Activated CD4-positive, alpha-beta T cell treated with anti-CD3 and anti-CD28 coated beads, Interleukin-2, amount 10 ng/mL, durations not matched to agents 24 days and 14 days (primary cell): Measurements from ENCODE around the gene SPON2. TPM values are rescaled to one million over a fixed set of nuclear protein-coding genes. Genes with fewer than 3 reads are reported as not detected.

Experiments
- DNase-seq: peaks from one replicate; pipeline ENCODE4 v3.0.0; 2022
- H3K27ac Mint-ChIP-seq: one replicate; pipeline ENCODE4 v1.8.0; 2022; ENCODE audit warnings: mild to moderate bottlenecking, mixed read lengths
- H3K27me3 Mint-ChIP-seq: one replicate; pipeline ENCODE4 v1.8.0; 2022; ENCODE audit warnings: mixed read lengths
- H3K36me3 Mint-ChIP-seq: one replicate; pipeline ENCODE4 v1.8.0; 2022; ENCODE audit warnings: low read depth, mild to moderate bottlenecking, mixed read lengths
- H3K4me1 Mint-ChIP-seq: one replicate; pipeline ENCODE4 v1.8.0; 2021; ENCODE audit warnings: mixed read lengths
- H3K4me3 Mint-ChIP-seq: one replicate; pipeline ENCODE4 v1.8.0; 2022; ENCODE audit warnings: mild to moderate bottlenecking, moderate library complexity, mixed read lengths
- H3K9me3 Mint-ChIP-seq: one replicate; pipeline ENCODE4 v1.8.0; 2021; ENCODE audit warnings: mixed read lengths
- intact Hi-C: fragments of 100-400 bp; cut with micrococcal nuclease; formaldehyde crosslinking; loops from one replicate; pipeline ENCODE4 v1.15.1; 2023
- total RNA-seq: library from RNA; stranded (reverse); gene quantifications from 2 replicates; pipeline ENCODE4 v1.2.3, GENCODE V29; 2022

SPON2 gene
- total RNA-seq, 1 donor from 2014 or later = 21.6 TPM

GRCh38 chr4:1194010-1194900 is 21.9 kb upstream of the SPON2 start:
- intact Hi-C loops = no loop called here
- no peak for DNase-seq
- no peak overlapping the region for H3K27ac Mint-ChIP-seq
- H3K9me3 Mint-ChIP-seq = no peaks in the 10 kb centered on the region
- peaks cover 29% of the 10 kb centered on the region for H3K36me3 Mint-ChIP-seq
- H3K4me3 Mint-ChIP-seq = no peak overlapping the region
- peaks cover 11% of the 10 kb centered on the region for H3K4me1 Mint-ChIP-seq
- H3K27me3 Mint-ChIP-seq = no peaks in the 10 kb centered on the region

GRCh38 chr4:1193206-1194009 is 21.0 kb upstream of the SPON2 start:
- Mint-ChIP-seq H3K36me3 (peaks cover 26% of the 10 kb centered on the region), H3K27me3 (no peaks in the 10 kb centered on the region), H3K9me3 (no peaks in the 10 kb centered on the region), H3K27ac (no peak overlapping the region), H3K4me1 (peaks cover 8% of the 10 kb centered on the region), H3K4me3 (no peak overlapping the region)
- intact Hi-C loops = no loop called here
- DNase-seq = no peak

GRCh38 chr4:1192493-1193205 is 20.3 kb upstream of the SPON2 start:
- intact Hi-C loops = no loop called here
- no peak overlapping the region for H3K4me3 Mint-ChIP-seq
- no peaks in the 10 kb centered on the region for H3K9me3 Mint-ChIP-seq
- H3K4me1 Mint-ChIP-seq = peaks cover 3% of the 10 kb centered on the region
- no peak for DNase-seq
- no peak overlapping the region for H3K27ac Mint-ChIP-seq
- H3K27me3 Mint-ChIP-seq = no peaks in the 10 kb centered on the region
- H3K36me3 Mint-ChIP-seq = peaks cover 21% of the 10 kb centered on the region

GRCh38 chr4:1192091-1192492 is 19.7 kb upstream of the SPON2 start:
- Mint-ChIP-seq H3K4me1 (peaks cover 5% of the 10 kb centered on the region), H3K27me3 (no peaks in the 10 kb centered on the region), H3K4me3 (no peak overlapping the region), H3K36me3 (peaks cover 16% of the 10 kb centered on the region), H3K9me3 (no peaks in the 10 kb centered on the region), H3K27ac (no peak overlapping the region)
- DNase-seq = no peak
- intact Hi-C loops = no loop called here

- Mint-ChIP-seq H3K27ac (no peak overlapping the region), H3K4me1 (peaks cover 4% of the 10 kb centered on the region), H3K4me3 (no peak overlapping the region), H3K9me3 (no peaks in the 10 kb centered on the region), H3K27me3 (no peaks in the 10 kb centered on the region), H3K36me3 (peaks cover 12% of the 10 kb centered on the region)
- intact Hi-C loops = no loop called here
- no peak for DNase-seq
Measured at GRCh38 chr4:1191621-1192020, 19.2 kb upstream of the SPON2 start.

- intact Hi-C loops = loop anchor here (1.0 to 2.0 kb wide), 2 partner anchors 14 to 20 kb away; no protein-coding TSS in a partner anchor
- H3K36me3 Mint-ChIP-seq = peaks cover 15% of the 10 kb centered on the region
- H3K27ac Mint-ChIP-seq = no peak overlapping the region
- no peak overlapping the region for H3K4me3 Mint-ChIP-seq
- peaks cover 12% of the 10 kb centered on the region for H3K4me1 Mint-ChIP-seq
- DNase-seq = peak; percentile 86
- peaks cover 5% of the 10 kb centered on the region for H3K9me3 Mint-ChIP-seq
- no peaks in the 10 kb centered on the region for H3K27me3 Mint-ChIP-seq
Measured at GRCh38 chr4:1187182-1187581, 14.8 kb upstream of the SPON2 start.

- H3K4me3 Mint-ChIP-seq = peak overlapping the region; percentile 49
- peaks cover 19% of the 10 kb centered on the region for H3K9me3 Mint-ChIP-seq
- H3K4me1 Mint-ChIP-seq = peaks cover 12% of the 10 kb centered on the region
- intact Hi-C loops = no loop called here
- H3K27me3 Mint-ChIP-seq = no peaks in the 10 kb centered on the region
- H3K36me3 Mint-ChIP-seq = peaks cover 41% of the 10 kb centered on the region
- DNase-seq = peak; percentile 59
- peak overlapping the region; percentile 46 for H3K27ac Mint-ChIP-seq
Measured at GRCh38 chr4:1183985-1184773, 11.8 kb upstream of the SPON2 start.

- intact Hi-C loops = no loop called here
- H3K4me1 Mint-ChIP-seq = peaks cover 12% of the 10 kb centered on the region
Measured at GRCh38 chr4:1182313-1182712, 9.9 kb upstream of the SPON2 start.

GRCh38 chr4:1180663-1181062 is 8.3 kb upstream of the SPON2 start:
- peaks cover 6% of the 10 kb centered on the region for H3K4me1 Mint-ChIP-seq
- no peak overlapping the region for H3K4me3 Mint-ChIP-seq
- intact Hi-C loops = no loop called here
- H3K27me3 Mint-ChIP-seq = no peaks in the 10 kb centered on the region
- H3K9me3 Mint-ChIP-seq = peaks cover 19% of the 10 kb centered on the region
- H3K36me3 Mint-ChIP-seq = peaks cover 38% of the 10 kb centered on the region
- H3K27ac Mint-ChIP-seq = no peak overlapping the region
- no peak for DNase-seq

More at GRCh38 chr4:1182313-1182712, 9.9 kb upstream of the SPON2 start:
- H3K27me3 Mint-ChIP-seq = no peaks in the 10 kb centered on the region
- DNase-seq = no peak
- no peak overlapping the region for H3K27ac Mint-ChIP-seq
- H3K9me3 Mint-ChIP-seq = peaks cover 19% of the 10 kb centered on the region
- H3K36me3 Mint-ChIP-seq = peaks cover 38% of the 10 kb centered on the region
- H3K4me3 Mint-ChIP-seq = no peak overlapping the region

- Mint-ChIP-seq H3K27ac (no peak overlapping the region), H3K9me3 (peaks cover 19% of the 10 kb centered on the region), H3K27me3 (no peaks in the 10 kb centered on the region), H3K4me3 (no peak overlapping the region), H3K4me1 (peaks cover 6% of the 10 kb centered on the region), H3K36me3 (peaks cover 38% of the 10 kb centered on the region)
- DNase-seq = no peak
- intact Hi-C loops = no loop called here
Measured at GRCh38 chr4:1179976-1180375, 7.6 kb upstream of the SPON2 start.

- Mint-ChIP-seq H3K4me3 (no peak overlapping the region), H3K4me1 (peaks cover 2% of the 10 kb centered on the region), H3K27me3 (no peaks in the 10 kb centered on the region), H3K36me3 (peaks cover 36% of the 10 kb centered on the region), H3K9me3 (peaks cover 19% of the 10 kb centered on the region), H3K27ac (no peak overlapping the region)
- DNase-seq = no peak
- intact Hi-C loops = no loop called here
Measured at GRCh38 chr4:1179089-1179441, 6.7 kb upstream of the SPON2 start.

GRCh38 chr4:1178300-1179088 is 6.1 kb upstream of the SPON2 start:
- Mint-ChIP-seq H3K9me3 (peaks cover 19% of the 10 kb centered on the region), H3K4me1 (peaks cover 2% of the 10 kb centered on the region), H3K4me3 (no peak overlapping the region), H3K27me3 (peaks cover 5% of the 10 kb centered on the region), H3K27ac (no peak overlapping the region), H3K36me3 (peaks cover 36% of the 10 kb centered on the region)
- DNase-seq = no peak
- intact Hi-C loops = no loop called here
